HG02981 (cell line): ENCODE results near the gene PSIP1.
A peak's percentile ranks its signal among the peaks of the same experiment; 100 is the strongest.
"Not testable (repeated sequence)": the region's sequence is repeated elsewhere in the genome, so short reads cannot be mapped to it uniquely, and the experiment has no call there.

Experiments
- ATAC-seq: cut with Tn5 transposase; IDR thresholded peaks from one replicate; pipeline ENCODE4 v1.9.1; 2021; ENCODE audit warnings: mild to moderate bottlenecking, moderate library complexity; ENCODE audit not compliant: unreplicated experiment

The PSIP1 gene

DNA sequence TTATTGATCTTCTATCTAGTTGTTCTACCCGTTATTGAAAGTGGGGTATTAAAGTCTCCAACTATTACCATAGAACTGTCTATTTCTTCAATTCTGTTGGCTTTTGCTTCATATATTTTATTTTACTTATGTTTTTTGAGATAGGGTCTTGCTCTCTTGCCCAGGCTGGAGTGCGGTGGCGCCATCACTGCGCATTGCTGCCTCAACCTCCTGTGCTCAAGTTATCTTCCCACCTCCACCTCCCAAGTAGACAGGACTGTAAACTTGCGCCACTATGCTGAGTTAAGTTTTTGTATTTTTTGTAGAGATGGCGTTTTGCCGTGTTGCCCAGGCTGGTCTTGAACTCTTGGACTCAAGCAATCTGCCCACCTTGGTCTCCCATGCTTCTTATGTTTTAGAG is 71.9 kb downstream of the PSIP1 start:
- no peak for ATAC-seq

DNA sequence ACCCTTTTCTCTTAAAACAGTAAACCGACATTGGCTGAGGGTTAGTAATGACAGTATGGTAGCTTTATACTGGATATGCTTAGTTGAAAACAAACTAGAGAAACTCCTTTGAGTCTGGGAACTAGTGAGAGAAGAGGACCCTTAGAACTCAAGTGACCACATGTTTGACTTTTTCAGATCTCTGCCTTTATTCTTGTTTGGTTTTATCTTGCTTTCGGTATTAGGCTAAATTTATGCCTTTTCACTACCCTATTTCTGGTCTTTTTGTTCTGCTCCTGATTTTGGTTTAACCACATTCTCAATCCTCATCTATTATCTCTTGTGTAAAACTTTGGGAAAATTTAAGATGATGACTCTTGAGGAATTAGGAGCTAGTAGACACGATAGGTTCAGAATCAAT is 77.1 kb downstream of the PSIP1 start:
- ATAC-seq, result peak; percentile 53

DNA sequence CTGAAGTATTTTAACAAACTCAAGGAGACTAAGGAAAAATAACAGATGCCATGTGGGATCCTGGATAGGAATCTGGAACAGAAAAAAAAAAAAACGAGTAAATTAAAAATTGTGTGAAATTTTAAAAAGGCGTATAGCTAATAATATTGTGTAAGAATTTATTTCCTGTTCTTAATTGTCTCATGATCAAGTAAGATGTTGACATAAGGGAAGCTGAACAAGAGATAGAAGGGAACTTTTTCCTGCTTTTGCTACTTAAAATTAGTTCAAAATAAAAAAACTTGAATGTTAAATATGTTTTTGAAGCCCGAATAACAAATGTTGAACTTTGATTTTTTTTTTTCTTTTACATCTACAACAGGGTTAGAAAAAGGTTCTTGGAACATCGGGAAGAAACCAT is 77.6 kb downstream of the PSIP1 start:
- ATAC-seq, result no peak

DNA sequence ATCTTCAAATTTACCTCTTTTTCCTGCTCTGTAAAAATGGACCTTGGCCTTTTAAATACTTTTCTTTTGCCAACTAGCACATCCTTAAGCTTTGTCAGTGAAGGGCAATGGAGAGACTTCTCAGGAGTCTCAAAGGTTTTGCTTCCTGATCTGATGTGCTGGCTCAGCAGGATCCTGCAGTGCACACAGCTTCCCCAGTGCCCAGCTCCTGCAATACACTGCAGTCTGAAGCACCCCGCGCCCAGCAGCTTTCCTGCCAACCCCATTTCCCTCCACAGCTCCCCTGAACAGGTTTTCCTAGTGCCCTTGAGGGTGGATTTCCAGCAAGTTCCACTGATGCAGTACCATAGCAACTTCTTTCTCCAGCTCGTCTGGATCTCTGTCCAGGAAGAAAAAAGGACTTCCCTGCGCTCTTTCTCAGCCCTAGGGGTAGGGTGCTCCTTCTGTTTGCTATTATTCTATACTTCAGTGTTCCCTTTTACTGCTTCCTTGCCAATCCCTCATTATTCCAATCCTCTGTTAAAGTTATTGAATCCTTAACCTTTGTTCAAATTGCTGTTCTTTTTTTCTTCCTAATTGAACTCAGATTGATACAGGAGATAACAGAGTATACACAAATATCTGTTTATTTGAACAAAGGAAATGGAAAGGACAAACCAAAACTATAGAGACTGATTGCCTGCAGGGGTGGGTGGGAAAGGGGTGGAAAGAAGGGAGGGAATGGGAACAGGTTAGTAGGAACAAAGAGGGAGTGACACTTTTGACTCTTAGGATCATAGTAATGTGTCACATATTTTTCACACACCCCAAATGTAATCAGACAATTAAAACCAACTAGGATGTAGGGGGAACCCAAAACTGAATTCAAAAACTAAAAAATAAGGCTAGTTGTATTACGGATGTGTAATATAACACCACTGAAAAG is 79.6 kb downstream of the PSIP1 start:
- no peak for ATAC-seq

DNA sequence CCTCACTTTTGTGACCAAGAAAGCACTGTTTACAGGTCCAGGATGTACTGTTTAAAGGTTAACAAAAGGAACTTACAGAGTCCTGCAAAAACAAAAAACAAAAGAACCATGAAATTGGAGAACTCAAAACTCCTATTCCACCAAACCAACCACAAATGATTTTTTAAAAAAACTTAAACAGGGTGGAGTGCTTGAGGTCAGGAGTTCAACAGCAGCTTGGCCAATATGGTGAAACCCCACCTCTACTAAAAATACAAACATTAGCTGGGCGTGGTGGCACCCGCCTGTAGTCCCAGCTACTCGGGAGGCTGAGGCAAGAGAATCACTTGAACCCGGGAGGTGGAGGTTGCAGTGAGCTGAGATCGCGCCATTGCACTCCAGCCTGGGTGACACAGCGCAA is 83.1 kb downstream of the PSIP1 start:
- not testable (repeated sequence) for ATAC-seq

DNA sequence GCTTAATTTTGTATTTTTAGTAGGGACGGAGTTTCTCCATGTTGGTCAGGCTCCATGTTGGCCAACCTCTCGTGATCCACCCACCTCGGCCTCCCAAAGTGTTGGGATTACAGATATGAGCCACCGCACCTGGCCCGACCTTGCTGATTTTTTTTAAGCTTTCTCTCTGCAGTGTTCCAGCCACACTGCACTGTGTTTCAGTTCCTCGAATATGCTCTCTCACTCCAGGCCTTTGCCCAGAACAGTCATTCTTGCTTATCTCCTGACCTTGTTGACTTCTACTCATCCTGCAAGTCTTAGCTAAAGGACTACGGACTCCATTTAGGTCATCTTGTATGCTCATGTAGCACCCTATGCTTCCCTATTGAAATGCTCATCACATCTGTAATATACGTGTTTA is 84.8 kb downstream of the PSIP1 start:
- peak; percentile 47 for ATAC-seq

DNA sequence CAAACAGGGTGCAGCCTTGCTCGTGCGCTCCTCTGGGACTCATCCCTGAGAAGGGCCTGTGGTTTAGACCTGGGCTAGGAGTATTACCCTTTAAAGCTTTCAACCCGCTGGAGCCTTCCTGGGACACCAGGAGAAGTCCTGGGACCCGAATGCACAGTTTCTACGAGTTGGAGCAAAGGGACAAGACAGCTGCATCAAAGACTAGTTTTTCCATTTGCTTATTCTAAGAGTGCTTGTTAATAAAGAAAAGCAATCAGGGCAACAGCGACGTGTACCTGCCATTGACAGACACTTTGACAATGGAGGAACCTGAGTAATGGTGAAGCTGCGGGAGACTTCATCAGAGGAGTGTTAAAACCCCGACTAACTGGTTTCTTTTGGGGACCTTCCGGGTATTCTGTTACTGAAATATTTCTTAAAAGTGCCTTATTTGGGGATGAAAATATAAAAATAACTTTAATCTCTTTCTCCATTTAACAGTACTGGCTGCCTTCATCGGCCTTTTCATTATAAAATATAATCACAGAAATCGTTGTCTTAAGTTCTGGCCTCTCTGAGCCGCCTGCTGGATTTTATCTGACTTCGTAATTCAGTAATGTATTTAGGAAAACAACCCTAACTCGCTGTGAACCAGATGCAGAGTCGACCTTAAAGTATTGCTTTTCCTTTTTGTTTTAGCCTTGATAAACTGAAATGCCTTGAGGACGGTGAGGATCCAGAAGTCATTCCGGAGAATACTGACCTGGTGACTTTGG is 87.4 kb downstream of the PSIP1 start:
- ATAC-seq, result no peak

DNA sequence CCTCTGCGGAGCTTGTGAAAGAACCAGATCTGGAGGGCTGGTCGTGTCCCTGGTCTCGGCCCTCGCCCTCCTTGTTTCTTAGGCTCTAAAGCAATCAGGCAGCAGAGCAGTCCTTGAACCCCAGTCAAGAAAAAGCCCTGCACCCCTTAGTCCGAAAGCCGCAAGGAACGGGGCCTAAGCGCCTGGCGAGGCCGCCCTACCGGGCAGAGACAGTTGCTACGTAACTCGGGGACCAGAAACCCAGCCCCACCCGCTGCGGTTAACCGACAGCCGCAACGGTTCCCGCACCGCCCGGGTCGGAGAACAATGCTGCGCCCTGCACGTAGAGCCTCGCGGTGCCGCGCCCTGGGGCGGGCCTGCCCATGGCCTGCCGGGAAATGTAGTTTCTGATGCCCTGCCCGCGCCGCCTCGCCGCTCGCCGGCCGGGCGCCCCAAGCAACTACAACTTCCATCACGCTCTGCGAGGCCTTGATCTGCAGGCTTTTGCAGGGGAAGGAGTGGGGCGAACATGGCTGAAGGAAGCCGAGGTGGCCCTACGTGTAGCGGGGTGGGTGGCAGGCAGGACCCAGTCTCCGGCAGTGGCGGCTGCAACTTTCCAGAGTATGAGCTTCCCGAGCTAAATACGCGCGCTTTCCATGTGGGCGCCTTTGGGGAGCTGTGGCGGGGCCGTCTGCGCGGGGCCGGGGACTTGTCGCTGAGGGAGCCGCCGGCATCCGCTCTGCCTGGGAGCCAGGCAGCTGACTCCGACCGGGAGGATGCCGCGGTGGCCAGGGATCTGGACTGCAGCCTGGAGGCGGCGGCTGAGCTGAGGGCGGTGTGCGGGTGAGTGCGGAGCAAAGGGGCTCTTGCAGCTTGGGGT is 88.2 kb downstream of the PSIP1 start, which contains the start of gene SNAPC3:
Gene SNAPC3 (plus strand): TSS at position 505 of the 859 bp plus-strand sequence. CDS start 4 bp downstream, at position 509.
- peak; percentile 94 for ATAC-seq

DNA sequence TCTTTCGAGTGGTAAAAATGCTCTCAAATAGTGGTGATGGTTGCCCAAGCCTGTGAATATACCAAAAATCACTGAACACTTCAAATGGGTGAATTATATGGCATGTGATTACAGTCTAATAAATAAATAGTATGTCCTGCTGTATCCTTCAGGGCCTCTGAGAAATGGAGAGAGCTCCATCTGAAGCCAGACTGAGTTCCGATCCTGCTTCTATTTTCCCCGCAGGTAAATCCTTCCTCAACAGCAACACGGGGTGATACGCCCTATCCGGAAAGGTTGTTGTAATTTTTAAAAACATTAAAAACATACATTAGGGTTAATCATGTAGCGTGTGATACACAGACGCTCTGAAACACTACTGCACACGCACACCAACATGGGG is 88.8 kb downstream of the PSIP1 start:
- no peak for ATAC-seq

DNA sequence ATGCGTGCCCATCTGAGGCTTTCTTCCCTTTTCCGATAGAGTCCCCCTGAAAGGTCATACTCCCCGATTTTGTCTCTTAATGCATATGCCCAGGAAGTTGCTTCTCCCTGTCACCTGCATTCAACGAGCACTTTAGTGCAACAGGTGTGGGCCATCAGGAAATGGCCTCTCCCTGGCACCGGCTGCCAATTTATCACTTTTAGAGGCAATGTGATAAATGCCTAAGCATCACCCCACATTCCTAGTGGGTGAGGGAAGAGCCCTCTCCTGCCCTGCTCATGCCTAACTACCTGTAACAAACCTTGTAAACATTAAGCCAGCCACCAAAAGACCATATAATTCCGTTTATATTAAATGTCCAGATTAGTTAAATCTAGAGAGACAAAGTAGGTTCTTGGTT is 89.2 kb downstream of the PSIP1 start:
- ATAC-seq, result no peak

DNA sequence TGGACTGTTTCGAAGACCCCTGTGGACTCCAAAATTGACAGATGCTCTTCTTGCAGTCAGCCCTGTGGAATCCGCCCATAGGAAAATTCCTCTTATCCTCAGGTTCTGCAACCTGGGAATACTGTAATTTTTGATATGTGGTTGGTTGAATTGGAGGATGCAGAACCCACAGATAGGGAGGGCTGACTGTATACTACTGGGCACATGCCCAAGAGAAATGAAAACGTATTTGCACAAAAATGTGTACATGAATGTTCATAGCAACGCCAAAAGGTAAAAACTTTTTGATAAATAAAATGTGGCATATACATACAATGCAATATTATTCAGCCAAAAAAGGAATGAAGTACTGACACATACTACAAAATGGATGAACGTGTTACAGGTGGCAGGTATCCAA is 90.0 kb downstream of the PSIP1 start:
- no peak for ATAC-seq

DNA sequence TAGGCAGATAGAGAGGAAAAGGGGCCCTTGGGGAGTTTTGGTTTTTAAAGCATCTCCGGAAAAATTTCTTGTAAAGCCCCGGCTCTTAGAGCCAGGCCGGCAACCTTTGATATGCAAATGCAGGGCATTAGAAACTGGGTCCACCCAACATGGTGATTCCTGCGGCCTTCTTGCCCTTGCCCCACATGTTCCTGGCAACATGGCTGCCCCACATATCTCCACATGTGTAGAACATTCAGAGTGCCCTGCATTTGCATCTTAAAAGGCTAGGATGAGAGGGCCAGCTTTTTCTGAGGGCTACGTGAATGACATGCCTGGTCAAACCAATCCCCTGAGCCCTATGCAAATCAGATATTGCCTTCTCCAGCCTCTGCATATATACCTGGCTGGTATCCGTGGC is 93.1 kb downstream of the PSIP1 start:
- no peak for ATAC-seq

DNA sequence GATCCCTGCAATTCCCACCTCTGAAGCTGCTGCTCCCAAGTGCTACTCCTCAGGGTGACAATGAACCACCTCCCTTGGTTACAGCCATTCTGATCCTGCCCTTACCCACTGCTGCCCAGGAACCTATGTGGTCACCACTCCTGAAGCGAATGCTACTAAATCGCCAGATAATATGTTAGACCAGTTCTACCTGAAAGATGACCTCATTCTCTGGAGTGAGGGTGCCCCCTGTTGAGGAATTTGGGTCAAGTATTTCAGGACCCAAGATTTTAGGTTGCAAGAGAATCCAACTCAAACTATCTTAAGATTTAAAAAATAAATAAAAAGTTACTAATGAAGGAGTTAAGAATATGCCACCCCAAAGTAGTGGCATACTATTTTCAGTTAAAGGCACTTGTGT is 93.9 kb downstream of the PSIP1 start:
- ATAC-seq, result no peak
